ENCODE results near the gene IFNL1. TPM values are rescaled to one million over a fixed set of nuclear protein-coding genes. Genes with fewer than 3 reads are reported as not detected.
"Not testable (repeated sequence)": the region's sequence is repeated elsewhere in the genome, so short reads cannot be mapped to it uniquely, and the experiment has no call there.

Gene IFNL1
- total RNA-seq, 2 experiments from 2014 or later = 0.26 to 0.70 TPM

- H3K4me1 Mint-ChIP-seq = peaks cover 2% of the 10 kb centered on the region
- CTCF ChIA-PET = no interaction called here
- no peaks in the 10 kb centered on the region for H3K9me3 Mint-ChIP-seq (ENCODE audit: low read depth)
- peaks cover 14% of the 10 kb centered on the region for H3K36me3 Mint-ChIP-seq
- DNase-seq = no peak
- H3K27me3 Mint-ChIP-seq = no peaks in the 10 kb centered on the region
- H3K4me3 Mint-ChIP-seq = no peak overlapping the region
- no peak overlapping the region for H3K27ac Mint-ChIP-seq
- no peak for ATAC-seq
Observed at GRCh38 chr19:39307822-39308530, 11.8 kb downstream of the IFNL1 start.

- ATAC-seq = no peak
- H3K4me3 Mint-ChIP-seq = no peak overlapping the region
- CTCF ChIA-PET = no interaction called here
Observed at GRCh38 chr19:39308531-39309304, 12.5 kb downstream of the IFNL1 start.

DNA sequence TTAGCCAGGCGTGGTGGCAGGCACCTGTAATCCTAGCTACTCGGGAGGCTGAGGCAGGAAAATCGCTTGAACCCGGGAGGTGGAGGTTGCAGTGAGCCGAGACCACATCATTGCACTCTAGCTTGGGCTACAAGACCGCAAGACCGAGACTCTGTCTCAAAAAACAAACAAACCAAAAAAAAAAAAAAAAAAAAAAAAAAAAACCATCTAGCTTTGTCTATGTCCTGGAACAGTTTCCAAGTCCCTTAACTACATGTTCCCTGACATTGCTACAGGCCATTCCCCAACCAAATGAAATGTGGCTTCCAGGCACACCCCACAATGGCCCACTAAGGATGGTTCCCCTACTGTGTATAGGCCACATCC, 13.1 kb downstream of the IFNL1 start:
- peaks cover 17% of the 10 kb centered on the region for H3K36me3 Mint-ChIP-seq
- H3K4me1 Mint-ChIP-seq; DNase-seq; H3K27ac Mint-ChIP-seq; H3K9me3 Mint-ChIP-seq (ENCODE audit: low read depth); CTCF ChIA-PET; H3K27me3 Mint-ChIP-seq; H3K4me3 Mint-ChIP-seq; ATAC-seq: not testable (repeated sequence)

More at GRCh38 chr19:39308531-39309304, 12.5 kb downstream of the IFNL1 start:
- no peak overlapping the region for H3K27ac Mint-ChIP-seq
- H3K9me3 Mint-ChIP-seq (ENCODE audit: low read depth) = no peaks in the 10 kb centered on the region
- DNase-seq = no peak
- no peaks in the 10 kb centered on the region for H3K27me3 Mint-ChIP-seq
- H3K36me3 Mint-ChIP-seq = peaks cover 17% of the 10 kb centered on the region
- peaks cover 2% of the 10 kb centered on the region for H3K4me1 Mint-ChIP-seq

- Mint-ChIP-seq H3K27ac (no peak overlapping the region), H3K36me3 (peaks cover 17% of the 10 kb centered on the region), H3K27me3 (no peaks in the 10 kb centered on the region), H3K4me1 (no peaks in the 10 kb centered on the region), H3K9me3 (ENCODE audit: low read depth) (no peaks in the 10 kb centered on the region), H3K4me3 (no peak overlapping the region)
- no peak for DNase-seq
- CTCF ChIA-PET = interaction anchor here (1.5 to 2.0 kb wide), 2 partner anchors 17 to 188 kb away, joined by 3 to 8 read pairs; no protein-coding TSS in a partner anchor
- no peak for ATAC-seq
Observed at GRCh38 chr19:39310558-39311311, 14.5 kb downstream of the IFNL1 start.

DNA sequence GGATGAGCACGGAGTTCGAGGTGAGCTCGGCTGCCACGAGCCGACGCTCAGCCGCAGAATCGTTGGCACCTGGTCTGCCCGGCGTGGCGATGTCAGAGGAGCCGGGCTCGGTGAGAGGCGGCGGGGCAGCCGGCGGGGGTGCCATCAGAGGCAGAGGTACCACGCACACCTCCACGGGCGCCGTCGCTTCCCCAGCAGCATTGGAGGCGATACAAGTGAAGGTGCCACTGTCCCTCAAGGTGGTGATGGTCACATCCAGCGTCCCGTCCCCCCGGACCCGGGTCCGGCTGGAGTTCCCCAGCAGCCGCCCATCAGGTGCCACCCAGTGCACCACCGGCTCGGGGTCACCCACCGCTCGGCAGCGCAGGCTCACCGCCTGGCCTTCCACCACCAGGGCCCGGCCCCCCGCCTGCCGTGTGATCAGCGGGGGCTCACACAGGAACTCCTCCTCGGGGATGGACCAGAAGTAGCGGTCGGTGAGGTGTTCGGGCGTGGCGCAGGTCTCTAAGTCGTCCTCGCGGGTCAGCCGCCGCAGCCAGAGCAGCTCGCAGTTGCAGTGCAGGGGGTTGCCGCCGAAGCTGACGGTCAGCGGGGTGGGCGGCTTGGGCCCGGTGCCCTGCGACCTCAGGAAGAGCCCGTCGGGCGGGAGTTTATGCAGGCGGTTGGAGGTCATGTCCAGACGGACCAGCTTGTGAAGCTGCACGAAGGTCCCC, 18.0 kb downstream of the IFNL1 start:
- no peak overlapping the region for H3K27ac Mint-ChIP-seq
- no peaks in the 10 kb centered on the region for H3K27me3 Mint-ChIP-seq
- no peak for DNase-seq
- peaks cover under 1% of the 10 kb centered on the region for H3K4me1 Mint-ChIP-seq
- CTCF ChIA-PET = interaction anchor here (1.3 kb wide), 1 partner anchor 15 kb away, joined by 3 read pairs; no protein-coding TSS in a partner anchor
- no peak for ATAC-seq
- no peak overlapping the region for H3K4me3 Mint-ChIP-seq
- H3K9me3 Mint-ChIP-seq (ENCODE audit: low read depth) = no peaks in the 10 kb centered on the region
- H3K36me3 Mint-ChIP-seq = peaks cover 20% of the 10 kb centered on the region

GRCh38 chr19:39315933-39316332, 19.7 kb downstream of the IFNL1 start:
- Mint-ChIP-seq H3K27me3 (no peaks in the 10 kb centered on the region), H3K4me3 (no peak overlapping the region), H3K4me1 (peaks cover 9% of the 10 kb centered on the region), H3K9me3 (ENCODE audit: low read depth) (no peaks in the 10 kb centered on the region), H3K27ac (no peak overlapping the region), H3K36me3 (peaks cover 15% of the 10 kb centered on the region)
- no peak for DNase-seq
- CTCF ChIA-PET = interaction anchor here (1.0 kb wide), 1 partner anchor 10 kb away, joined by 3 read pairs; no protein-coding TSS in a partner anchor
- no peak for ATAC-seq

- H3K27me3 Mint-ChIP-seq = peaks cover 7% of the 10 kb centered on the region
- H3K36me3 Mint-ChIP-seq = peaks cover 11% of the 10 kb centered on the region
- H3K9me3 Mint-ChIP-seq (ENCODE audit: low read depth) = no peaks in the 10 kb centered on the region
- H3K27ac Mint-ChIP-seq = no peak overlapping the region
- peaks cover 16% of the 10 kb centered on the region for H3K4me1 Mint-ChIP-seq
- no peak for ATAC-seq
- CTCF ChIA-PET = no interaction called here
- no peak overlapping the region for H3K4me3 Mint-ChIP-seq
- DNase-seq = no peak
Observed at GRCh38 chr19:39316627-39317321, 20.6 kb downstream of the IFNL1 start.

- Mint-ChIP-seq H3K36me3 (peaks cover 8% of the 10 kb centered on the region), H3K27ac (no peak overlapping the region), H3K27me3 (peaks cover 7% of the 10 kb centered on the region), H3K4me3 (no peak overlapping the region), H3K4me1 (peaks cover 16% of the 10 kb centered on the region), H3K9me3 (ENCODE audit: low read depth) (no peaks in the 10 kb centered on the region)
- ATAC-seq (no peak), DNase-seq (no peak)
- CTCF ChIA-PET = no interaction called here
Observed at GRCh38 chr19:39317476-39317875, 21.3 kb downstream of the IFNL1 start.

GRCh38 chr19:39318071-39318470, 21.9 kb downstream of the IFNL1 start:
- Mint-ChIP-seq H3K36me3 (peaks cover 6% of the 10 kb centered on the region), H3K9me3 (ENCODE audit: low read depth) (no peaks in the 10 kb centered on the region), H3K4me3 (no peak overlapping the region), H3K27me3 (peaks cover 7% of the 10 kb centered on the region), H3K4me1 (peaks cover 16% of the 10 kb centered on the region), H3K27ac (no peak overlapping the region)
- CTCF ChIA-PET = no interaction called here
- no peak for DNase-seq
- no peak for ATAC-seq

- Mint-ChIP-seq H3K27me3 (peaks cover 7% of the 10 kb centered on the region), H3K36me3 (peaks cover 3% of the 10 kb centered on the region), H3K9me3 (ENCODE audit: low read depth) (no peaks in the 10 kb centered on the region), H3K4me1 (peaks cover 16% of the 10 kb centered on the region), H3K27ac (no peak overlapping the region), H3K4me3 (no peak overlapping the region)
- CTCF ChIA-PET = no interaction called here
- no peak for ATAC-seq
- DNase-seq = no peak
Observed at GRCh38 chr19:39318690-39319089, 22.5 kb downstream of the IFNL1 start.

DNA sequence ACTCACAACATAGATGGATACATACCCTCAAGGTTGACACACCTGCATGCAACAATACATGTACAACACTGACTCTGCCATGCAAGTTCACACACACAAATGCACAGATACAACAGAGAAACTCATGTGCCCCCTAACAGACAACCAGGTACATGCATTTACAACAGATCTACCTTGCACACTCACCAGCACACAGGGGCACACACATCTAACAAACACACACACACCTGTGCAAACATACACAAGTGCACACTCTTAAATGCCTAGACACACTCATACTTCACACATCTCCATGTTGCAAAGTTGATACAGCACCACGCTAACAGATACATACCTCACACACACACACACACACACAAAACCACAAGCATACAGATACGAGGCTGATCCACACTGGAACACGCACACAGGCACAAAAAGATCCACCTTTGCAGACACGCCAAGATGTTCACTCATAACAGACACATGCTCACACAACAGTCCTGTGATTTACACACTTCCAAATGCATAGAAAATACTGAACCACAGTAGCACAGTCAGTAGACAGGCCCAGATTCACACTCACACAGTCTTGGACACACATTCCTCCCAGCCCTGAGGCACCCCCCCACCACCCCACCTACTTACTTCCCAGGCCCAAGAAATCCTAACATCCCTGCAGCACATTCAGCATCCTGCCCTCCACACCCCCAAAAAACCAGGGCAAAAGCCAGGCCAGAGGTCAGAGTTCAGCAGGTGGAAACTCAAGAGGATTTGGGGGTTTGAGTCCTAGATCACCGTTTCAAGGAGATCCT, 23.1 kb downstream of the IFNL1 start:
- CTCF ChIA-PET = no interaction called here
- H3K9me3 Mint-ChIP-seq (ENCODE audit: low read depth) = no peaks in the 10 kb centered on the region

GRCh38 chr19:39319892-39320248, 23.7 kb downstream of the IFNL1 start:
- CTCF ChIA-PET = no interaction called here
- Mint-ChIP-seq H3K4me3 (peak overlapping the region; percentile 45), H3K9me3 (ENCODE audit: low read depth) (no peaks in the 10 kb centered on the region), H3K36me3 (peaks cover 3% of the 10 kb centered on the region), H3K27ac (no peak overlapping the region), H3K27me3 (peaks cover 7% of the 10 kb centered on the region), H3K4me1 (peaks cover 16% of the 10 kb centered on the region)
- DNase-seq = no peak
- no peak for ATAC-seq

More for the DNA sequence above, 23.1 kb downstream of the IFNL1 start:
- peaks cover 16% of the 10 kb centered on the region for H3K4me1 Mint-ChIP-seq
- DNase-seq = no peak
- no peak overlapping the region for H3K27ac Mint-ChIP-seq
- H3K4me3 Mint-ChIP-seq = peak overlapping the region; percentile 37
- no peak for ATAC-seq
- peaks cover 3% of the 10 kb centered on the region for H3K36me3 Mint-ChIP-seq
- peaks cover 7% of the 10 kb centered on the region for H3K27me3 Mint-ChIP-seq

Measured in activated CD8-positive, alpha-beta memory T cell treated with anti-CD3 and anti-CD28 coated beads, Interleukin-2, amount 10 ng/mL, durations not matched to agents 7 days and 5 days (primary cell).